K562 (cell line): ENCODE results near the gene MICALL2. TPM values are rescaled to one million over a fixed set of nuclear protein-coding genes. Genes with fewer than 3 reads are reported as not detected.

Source experiments
- ATAC-seq: fragments of 200-7000 bp; cut with Tn5 transposase; 3 replicates; pipeline ENCODE4 v1.9.1; 2020; ENCODE audit warnings: moderate library complexity
- BruUV-seq: library from RNA; stranded (reverse); fragments of 400-500 nt; replicated peaks from 2 replicates; lab custom pipeline; 2021; lab: Mats Ljungman, UMichigan
- CTCF ChIA-PET: fragments of 300-600 bp; formaldehyde crosslinking; extraction: SDS; loops from one replicate; lab custom pipeline; 2021; ENCODE audit warnings: low intra/inter-chr PET ratio; lab: Yijun Ruan, JAX
- POLR2A ChIA-PET: fragments of 300-600, 350-650 bp; sonication (Branson Sonifier 250); formaldehyde crosslinking; extraction: SDS; loops from one replicate; lab custom pipeline; 2021; ENCODE audit warnings: antibody characterized with exemption, inconsistent platforms; lab: Yijun Ruan, JAX
- DNase-seq, 4 experiments: peaks; one replicate each; pipeline versions ENCODE4 v3.0.0 to v3.0.0-alpha.2; 2011 to 2018; ENCODE audit warnings: low spot score in 3 of 4, mixed read lengths in 3 of 4; ENCODE audit errors: extremely low read depth in 1 of 4
- FAIRE-seq: peaks from 2 replicates; lab custom pipeline; 2011; peaks lifted over from hg19 to GRCh38; lab: Jason Lieb, UNC
- H2AFZ ChIP-seq: 2 replicates; pipeline ENCODE4 v1.6.0; 2011; ENCODE audit warnings: low read depth, low read length, control low read depth, inconsistent platforms
- H3K27ac ChIP-seq: fragments of 200-600 bp; 3 replicates; pipeline ENCODE4 v1.8.0; 2011; ENCODE audit warnings: low read depth, mild to moderate bottlenecking, control low read depth, inconsistent platforms, low read length, moderate library complexity, mixed read lengths; ENCODE audit errors: extremely low read depth
- H3K27me3 ChIP-seq, 2 experiments: fragments of 300-600 bp in 1 of 2; 2 replicates in 1 of 2; 3 replicates in 1 of 2; pipeline versions ENCODE4 v1.6.0 to v1.8.0; 2011; ENCODE audit warnings: inconsistent platforms in 2 of 2, low read length in 2 of 2, mild to moderate bottlenecking in 1 of 2, mixed read lengths in 1 of 2, moderate library complexity in 1 of 2; ENCODE audit not compliant: control insufficient read depth in 2 of 2, insufficient read depth in 2 of 2
- H3K36me3 ChIP-seq: fragments of 300-600 bp; 3 replicates; pipeline ENCODE4 v1.8.0; 2011; ENCODE audit warnings: mild to moderate bottlenecking, low read length, inconsistent platforms; ENCODE audit not compliant: control insufficient read depth, insufficient read depth
- H3K4me1 ChIP-seq, 2 experiments: fragments of 200-600 bp in 1 of 2; replicated peaks in 1 of 2; 2 replicates in 1 of 2; 3 replicates in 1 of 2; pipeline versions ENCODE4 v1.5.1 to v1.8.0; 2011; ENCODE audit warnings: inconsistent platforms in 2 of 2, low read length in 2 of 2, mild to moderate bottlenecking in 1 of 2, mixed read lengths in 1 of 2, moderate library complexity in 1 of 2; ENCODE audit not compliant: control insufficient read depth in 2 of 2, insufficient read depth in 2 of 2
- H3K4me2 ChIP-seq: 2 replicates; pipeline ENCODE4 v1.6.1; 2011; ENCODE audit warnings: low read length, control low read depth, inconsistent platforms, mixed read lengths; ENCODE audit not compliant: insufficient read depth
- H3K4me3 ChIP-seq: fragments of 200-600 bp; sonication (generic), shearing (Covaris generic); 2 replicates; pipeline ENCODE4 v1.5.1; 2016; ENCODE audit warnings: control low read depth, inconsistent platforms
- H3K79me2 ChIP-seq: fragments of 200-600 bp; 3 replicates; pipeline ENCODE4 v1.8.0; 2011; ENCODE audit warnings: low read length, inconsistent platforms; ENCODE audit not compliant: control insufficient read depth, insufficient read depth
- H3K9ac ChIP-seq, 2 experiments: 2 replicates each; pipeline versions ENCODE4 v1.6.0 to v1.6.1; 2011; ENCODE audit warnings: low read depth in 2 of 2, low read length in 2 of 2, control low read depth in 1 of 2, inconsistent platforms in 1 of 2, mild to moderate bottlenecking in 1 of 2, mixed read lengths in 1 of 2; ENCODE audit not compliant: insufficient read depth in 1 of 2
- H3K9me1 ChIP-seq: one replicate; pipeline ENCODE4 v1.6.0; 2011; ENCODE audit warnings: inconsistent platforms, mild to moderate bottlenecking, low read length, moderate library complexity; ENCODE audit not compliant: control insufficient read depth, insufficient read depth
- H3K9me3 ChIP-seq: replicated peaks from 2 replicates; pipeline ENCODE4 v1.5.1; 2011; ENCODE audit warnings: low read depth, low read length, inconsistent platforms; ENCODE audit not compliant: control insufficient read depth, insufficient read depth
- H4K20me1 ChIP-seq: replicated peaks from 2 replicates; pipeline ENCODE4 v1.6.1; 2011; ENCODE audit warnings: low read length, inconsistent platforms, mixed read lengths; ENCODE audit not compliant: control insufficient read depth, insufficient read depth
- ARID2 ChIP-seq: fragments of 450-650 bp; IDR thresholded peaks from 2 replicates; pipeline ENCODE4 v1.6.1; 2017; ENCODE audit warnings: antibody characterized with exemption, mild to moderate bottlenecking
- ATF3 ChIP-seq, 2 experiments: fragments of 450-650 bp in 1 of 2; sonication (generic) in 1 of 2; formaldehyde crosslinking in 1 of 2; IDR thresholded peaks in 1 of 2; conservative IDR thresholded peaks in 1 of 2; 2 replicates each; pipeline versions ENCODE4 v1.6.1 to v1.8.1; 2016 to 2023; ENCODE audit warnings: mild to moderate bottlenecking in 2 of 2, moderate library complexity in 2 of 2, inconsistent platforms in 1 of 2, missing genetic modification reagents in 1 of 2
- HDAC8 ChIP-seq: fragments of 450-650 bp; IDR thresholded peaks from 2 replicates; pipeline ENCODE4 v1.6.1; 2016; ENCODE audit warnings: mild to moderate bottlenecking, missing genetic modification characterization, moderate library complexity, missing compliant biosample characterization
- HMG20A ChIP-seq: fragments of 450-650 bp; formaldehyde crosslinking; conservative IDR thresholded peaks from 2 replicates; pipeline ENCODE4 v1.4.0; 2020; ENCODE audit warnings: mild to moderate bottlenecking, mixed read lengths
- POLR2G ChIP-seq: fragments of 200-400 bp; formaldehyde crosslinking; IDR thresholded peaks from 2 replicates; pipeline ENCODE4 v1.6.1; 2017; ENCODE audit warnings: low read depth, mild to moderate bottlenecking, antibody characterized with exemption, low read length, moderate library complexity
- RAD21 ChIP-seq, 2 experiments: fragments of 250-450 bp in 1 of 2; fragments of 450-650 bp in 1 of 2; sonication (Bioruptor Pico) in 1 of 2; formaldehyde crosslinking in 1 of 2; IDR thresholded peaks in 1 of 2; conservative IDR thresholded peaks in 1 of 2; 2 replicates each; pipeline versions ENCODE4 v1.4.0 to v1.8.0; 2020 to 2022; ENCODE audit warnings: mild to moderate bottlenecking in 2 of 2, moderate library complexity in 1 of 2
- RBFOX2 ChIP-seq: fragments of 200-400 bp; formaldehyde crosslinking; IDR thresholded peaks from 2 replicates; pipeline ENCODE4 v1.6.1; 2017; ENCODE audit warnings: low read depth, mild to moderate bottlenecking, low read length, moderate library complexity
- ZBTB7A ChIP-seq: IDR thresholded peaks from 2 replicates; pipeline ENCODE4 v1.6.1; 2011; ENCODE audit warnings: low read depth, mild to moderate bottlenecking, low read length, moderate library complexity, borderline replicate concordance; ENCODE audit not compliant: control insufficient read depth
- ZNF311 ChIP-seq: fragments of 250-450 bp; sonication (Bioruptor Pico); IDR thresholded peaks from 2 replicates; pipeline ENCODE4 v1.4.0; 2020; ENCODE audit warnings: mild to moderate bottlenecking, moderate library complexity
- WGBS: fragments of 100-300 bp; shearing (Covaris generic); methylation state at CpG from one replicate; pipeline ENCODE4 v1.1.6; 2016; ENCODE audit warnings: low coverage, mixed read lengths; ENCODE audit not compliant: insufficient coverage; ENCODE audit errors: missing lambda C conversion rate; 5-methylcytosine and 5-hydroxymethylcytosine counted together
- in situ Hi-C: fragments of 300-500 bp; cut with MboI; formaldehyde crosslinking; loops from 4 replicates; pipeline ENCODE4 v1.15.0; 2018; ENCODE audit warnings: inconsistent platforms, mixed read lengths
- intact Hi-C: fragments of 100-400 bp; cut with micrococcal nuclease; formaldehyde crosslinking; loops from 2 replicates; pipeline ENCODE4 v1.14.2; 2022
- polyA plus RNA-seq, 8 experiments: library from polyadenylated mRNA; depleted of rRNA in 4 of 8; stranded (reverse) in 5 of 8; unstranded in 3 of 8; fragments of >200 nt; fragmentation: Nextera tagmentation in 2 of 8; fragmentation: Illumina TruSeq in 1 of 8; extraction: Ambion mirVana in 2 of 8; extraction: Trizol in 1 of 8; gene quantifications; 2 replicates each; pipeline versions ENCODE4 v1.2.1 to v1.2.3, GENCODE V29; 2011 to 2014; ENCODE audit warnings: inconsistent platforms in 1 of 8, missing spikeins in 1 of 8
- total RNA-seq, 7 experiments: library from RNA; depleted of rRNA in 6 of 7; stranded (reverse); fragments of >200 nt in 6 of 7; fragmentation: Illumina TruSeq in 2 of 7; extraction: Trizol in 2 of 7; gene quantifications; 2 replicates each; pipeline versions ENCODE4 v1.2.1 to v1.2.3, GENCODE V29; 2011 to 2021; ENCODE audit warnings: low replicate concordance in 1 of 7
- TF ChIP-seq, protein P1 (sequence below): sonication (generic); formaldehyde crosslinking; IDR thresholded peaks from 2 replicates; pipeline ENCODE4 v1.8.0; 2023; ENCODE audit warnings: mild to moderate bottlenecking, missing genetic modification reagents

The MICALL2 gene
- total and polyA plus RNA-seq, 9 of the 15 experiments (the other 6 are each of a cell fraction or from before 2014, with no cell fraction given): 1.8 to 103 (median 17.0) TPM

GRCh38 chr7:1468203-1468602 lies 8.9 kb upstream of the MICALL2 start:
- DNase-seq: no peak
- H3K4me3 ChIP-seq: no peak overlapping the region
- H3K36me3 ChIP-seq: peaks cover 34% of the 10 kb centered on the region; the same call in 2 of the 3 replicates
- no peak overlapping the region for H3K4me2 ChIP-seq
- FAIRE-seq: no peak
- H3K9ac ChIP-seq: peak overlapping the region in 1 of 2 experiments; percentile 76; a peak in 2 of 4 replicates
- CTCF ChIA-PET: no interaction called here
- no peaks in the 10 kb centered on the region for H3K79me2 ChIP-seq
- H3K27me3 ChIP-seq: no peaks in the 10 kb centered on the region
- peaks cover 6 to 75% of the 10 kb centered on the region in 2 experiments; a peak in 4 of 5 replicates for H3K4me1 ChIP-seq
- H3K9me3 ChIP-seq: no peaks in the 10 kb centered on the region
- no peak overlapping the region for H2AFZ ChIP-seq
- no peaks in the 10 kb centered on the region for H4K20me1 ChIP-seq
- intact Hi-C loops: no loop called here
- POLR2A ChIA-PET: no interaction called here
- ATAC-seq: no peak
- no peak for TF ChIP-seq RBFOX2
- peak; percentile 69 for TF ChIP-seq POLR2G
- no peaks in the 10 kb centered on the region for H3K9me1 ChIP-seq
- in situ Hi-C loops: loop anchor here (5.0 kb wide), 1 partner anchor 36 kb away; no protein-coding TSS in a partner anchor
- WGBS: 90% methylated on average over 9 of the region's 13 CpGs
- H3K27ac ChIP-seq: no peak overlapping the region
- BruUV-seq: no TSS peak

- FAIRE-seq (peak; percentile 46), ATAC-seq (peak; percentile 38), DNase-seq (peak; percentile 55 to 63 (median 62))
- in situ Hi-C loops: loop anchor here (5.0 kb wide), 1 partner anchor 34 kb away; no protein-coding TSS in a partner anchor
- intact Hi-C loops: no loop called here
- Histone ChIP-seq H3K4me2 (no peak overlapping the region), H3K4me1 (peaks cover 20 to 81% of the 10 kb centered on the region in 2 experiments), H3K27ac (no peak overlapping the region; the same call in 2 of the 3 replicates), H3K4me3 (no peak overlapping the region), H2AFZ (no peak overlapping the region), H3K27me3 (no peaks in the 10 kb centered on the region), H3K9me3 (no peaks in the 10 kb centered on the region), H3K79me2 (no peaks in the 10 kb centered on the region; the same call in 2 of the 3 replicates), H3K9me1 (no peaks in the 10 kb centered on the region), H3K9ac (peak overlapping the region in 1 of 2 experiments; percentile 84; a peak in 3 of 4 replicates), H3K36me3 (peaks cover 20% of the 10 kb centered on the region; the same call in 1 of the 3 replicates), H4K20me1 (no peaks in the 10 kb centered on the region)
- WGBS: 72% methylated on average over 10 of the region's 17 CpGs
- ChIA-PET CTCF (no interaction called here), POLR2A (interaction anchor here (0.6 to 1.0 kb wide), 3 partner anchors 18 to 366 kb away, joined by 3 read pairs; no protein-coding TSS in a partner anchor)
- BruUV-seq: no TSS peak
- TF ChIP-seq HDAC8 (tag) (no peak), ZNF311 (CRISPR knock-in tag) (no peak), HMG20A (CRISPR knock-in tag) (no peak), ARID2 (no peak), ZBTB7A (peak; percentile 61; the same call in 1 of the 2 replicates), POLR2G (peak; percentile 59), RAD21 (CRISPR knock-in tag; conservative IDR thresholded peaks at IDR 0.05 in 1 of 2, IDR thresholded peaks at IDR 0.05 in 1 of 2) (peak in 1 of 2 experiments; percentile 19; a peak in 1 of 4 replicates), ATF3 (IDR thresholded peaks at IDR 0.05) (no peak), ATF3 (CRISPR knock-in tag; conservative IDR thresholded peaks at IDR 0.05) (no peak)
- TF ChIP-seq, protein P1, sequence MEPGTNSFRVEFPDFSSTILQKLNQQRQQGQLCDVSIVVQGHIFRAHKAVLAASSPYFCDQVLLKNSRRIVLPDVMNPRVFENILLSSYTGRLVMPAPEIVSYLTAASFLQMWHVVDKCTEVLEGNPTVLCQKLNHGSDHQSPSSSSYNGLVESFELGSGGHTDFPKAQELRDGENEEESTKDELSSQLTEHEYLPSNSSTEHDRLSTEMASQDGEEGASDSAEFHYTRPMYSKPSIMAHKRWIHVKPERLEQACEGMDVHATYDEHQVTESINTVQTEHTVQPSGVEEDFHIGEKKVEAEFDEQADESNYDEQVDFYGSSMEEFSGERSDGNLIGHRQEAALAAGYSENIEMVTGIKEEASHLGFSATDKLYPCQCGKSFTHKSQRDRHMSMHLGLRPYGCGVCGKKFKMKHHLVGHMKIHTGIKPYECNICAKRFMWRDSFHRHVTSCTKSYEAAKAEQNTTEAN (CRISPR knock-in tag): no peak
These were observed 7.4 kb upstream of the MICALL2 start for GRCh38 chr7:1466524-1467271.
